Measurements from ENCODE around the gene ATP10A. TPM values are rescaled to one million over a fixed set of nuclear protein-coding genes. Genes with fewer than 3 reads are reported as not detected.

ATP10A gene
- total RNA-seq, 3 donors from 2014 or later: 6.4 to 17.4 (median 7.2) TPM

DNA sequence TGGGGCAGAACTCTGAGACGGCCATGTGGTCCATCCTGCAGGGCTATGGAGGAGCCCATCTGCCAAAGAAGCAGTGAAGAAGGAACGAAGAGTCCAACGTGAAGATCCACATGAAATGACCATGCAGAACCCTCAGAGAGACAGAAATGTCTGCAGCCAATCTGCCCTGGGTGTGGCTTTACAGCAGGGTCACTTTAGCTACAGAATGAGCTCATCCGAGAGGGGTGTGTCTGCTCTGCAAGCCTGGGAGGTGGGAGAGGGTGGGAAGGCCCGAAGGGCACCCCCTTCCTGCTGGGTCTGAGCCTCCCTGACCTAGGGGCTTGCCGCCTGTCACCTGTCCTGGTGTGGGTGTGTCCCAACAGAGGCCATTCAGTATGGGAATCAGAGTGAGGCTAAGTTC lies 176.3 kb downstream of the ATP10A start:
- peak in 1 of 2 donors; percentile 25 for DNase-seq (ENCODE audit: low spot score in 2 of 2)
- intact Hi-C loops (cut with DNase I; ENCODE audit: low total_unique reads): no loop called here
- TF ChIP-seq POLR2A (IDR thresholded peaks at IDR 0.05): no peak

DNA sequence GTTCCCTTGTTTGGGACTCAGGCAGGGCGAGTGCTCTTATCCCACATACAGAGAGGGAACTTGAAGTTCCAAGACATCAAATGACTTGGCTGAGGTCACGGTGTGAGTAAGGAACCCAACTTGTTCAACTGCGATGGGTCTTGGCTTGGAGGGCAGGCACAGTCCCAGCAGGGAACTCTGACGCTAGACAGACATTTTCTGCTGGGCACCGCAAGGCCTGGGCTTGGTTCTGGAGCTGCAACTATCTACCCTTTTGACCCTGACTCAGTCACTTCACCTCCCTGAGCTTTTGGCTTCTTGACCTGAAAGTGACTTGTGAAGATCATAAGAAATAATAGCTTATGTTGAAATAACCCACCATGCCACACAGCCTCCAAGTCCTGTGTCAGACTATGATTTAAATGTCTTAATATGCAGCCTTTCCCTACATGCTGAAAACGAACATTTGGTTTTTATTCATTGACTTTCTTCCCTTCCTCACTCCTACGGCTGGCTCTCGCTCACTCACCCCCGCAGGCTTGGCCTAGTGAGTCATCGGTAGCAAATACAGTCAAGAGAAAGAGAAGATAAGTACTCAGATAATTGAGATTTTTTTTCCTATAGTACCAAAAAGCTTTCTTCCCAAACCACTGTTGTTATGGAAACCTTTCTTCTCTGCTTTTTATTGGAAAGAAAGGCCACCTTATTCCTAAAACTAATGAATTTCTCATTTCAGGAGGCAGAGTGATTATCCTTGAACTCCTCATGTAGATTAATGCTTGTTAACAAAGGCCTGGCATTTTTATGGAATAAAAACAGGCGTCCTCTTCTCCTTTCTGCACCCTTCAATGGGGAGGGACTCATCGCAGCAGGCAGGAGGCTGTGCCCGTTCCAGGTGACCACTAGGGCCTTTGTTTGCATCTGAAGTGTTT lies 178.4 kb downstream of the ATP10A start:
- peak overlapping the region; percentile 45 to 69 for H3K27ac ChIP-seq
- H3K4me3 ChIP-seq: no peak overlapping the region
- H3K27me3 ChIP-seq: no peaks in the 10 kb centered on the region
- no peaks in the 10 kb centered on the region for H3K9me3 ChIP-seq
- H3K36me3 ChIP-seq: no peaks in the 10 kb centered on the region
- intact Hi-C loops (cut with DNase I; ENCODE audit: low total_unique reads): no loop called here
- H3K4me1 ChIP-seq: no peaks in the 10 kb centered on the region
- TF ChIP-seq, protein P1, sequence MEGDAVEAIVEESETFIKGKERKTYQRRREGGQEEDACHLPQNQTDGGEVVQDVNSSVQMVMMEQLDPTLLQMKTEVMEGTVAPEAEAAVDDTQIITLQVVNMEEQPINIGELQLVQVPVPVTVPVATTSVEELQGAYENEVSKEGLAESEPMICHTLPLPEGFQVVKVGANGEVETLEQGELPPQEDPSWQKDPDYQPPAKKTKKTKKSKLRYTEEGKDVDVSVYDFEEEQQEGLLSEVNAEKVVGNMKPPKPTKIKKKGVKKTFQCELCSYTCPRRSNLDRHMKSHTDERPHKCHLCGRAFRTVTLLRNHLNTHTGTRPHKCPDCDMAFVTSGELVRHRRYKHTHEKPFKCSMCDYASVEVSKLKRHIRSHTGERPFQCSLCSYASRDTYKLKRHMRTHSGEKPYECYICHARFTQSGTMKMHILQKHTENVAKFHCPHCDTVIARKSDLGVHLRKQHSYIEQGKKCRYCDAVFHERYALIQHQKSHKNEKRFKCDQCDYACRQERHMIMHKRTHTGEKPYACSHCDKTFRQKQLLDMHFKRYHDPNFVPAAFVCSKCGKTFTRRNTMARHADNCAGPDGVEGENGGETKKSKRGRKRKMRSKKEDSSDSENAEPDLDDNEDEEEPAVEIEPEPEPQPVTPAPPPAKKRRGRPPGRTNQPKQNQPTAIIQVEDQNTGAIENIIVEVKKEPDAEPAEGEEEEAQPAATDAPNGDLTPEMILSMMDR (IDR thresholded peaks at IDR 0.05): no peak
- TF ChIP-seq POLR2AphosphoS5 (IDR thresholded peaks at IDR 0.05): peak in 2 of 3 donors; percentile 23 to 88
- no peak for DNase-seq (ENCODE audit: low spot score in 2 of 2)

More for the DNA sequence above, 176.3 kb downstream of the ATP10A start:
- H3K27me3 ChIP-seq: no peaks in the 10 kb centered on the region
- no peaks in the 10 kb centered on the region for H3K9me3 ChIP-seq
- H3K4me3 ChIP-seq: no peak overlapping the region
- no peaks in the 10 kb centered on the region for H3K36me3 ChIP-seq
- no peak overlapping the region for H3K27ac ChIP-seq
- H3K4me1 ChIP-seq: no peaks in the 10 kb centered on the region

DNA sequence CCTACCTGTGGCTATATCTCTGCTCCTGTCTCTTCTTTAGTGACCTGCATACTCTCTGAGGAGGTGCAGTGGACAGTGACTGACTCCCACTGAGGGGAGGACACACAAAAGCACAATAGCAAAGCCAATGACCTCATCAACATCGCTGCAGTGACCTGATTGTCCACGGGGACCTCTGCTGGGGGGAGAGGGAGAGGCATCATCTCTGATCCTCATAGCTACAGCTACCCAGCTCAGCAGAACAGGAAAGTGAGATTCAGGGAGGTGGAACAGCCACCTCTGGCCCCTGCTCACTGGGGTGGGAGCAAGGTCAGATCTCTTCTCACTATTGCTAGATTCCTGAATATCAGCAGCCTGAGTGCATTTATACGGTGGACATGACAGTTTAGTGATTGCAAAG lies 179.2 kb downstream of the ATP10A start:
- no peak for DNase-seq (ENCODE audit: low spot score in 2 of 2)
- H3K4me1 ChIP-seq: no peaks in the 10 kb centered on the region
- no peak overlapping the region for H3K4me3 ChIP-seq
- H3K27ac ChIP-seq: peak overlapping the region in 1 of 2 donors; percentile 69
- TF ChIP-seq POLR2AphosphoS5 (IDR thresholded peaks at IDR 0.05): no peak
- TF ChIP-seq POLR2A (IDR thresholded peaks at IDR 0.05): no peak
- TF ChIP-seq, protein P1 (IDR thresholded peaks at IDR 0.05): no peak
- H3K9me3 ChIP-seq: no peaks in the 10 kb centered on the region
- intact Hi-C loops (cut with DNase I; ENCODE audit: low total_unique reads): no loop called here
- H3K36me3 ChIP-seq: no peaks in the 10 kb centered on the region
- H3K27me3 ChIP-seq: no peaks in the 10 kb centered on the region

DNA sequence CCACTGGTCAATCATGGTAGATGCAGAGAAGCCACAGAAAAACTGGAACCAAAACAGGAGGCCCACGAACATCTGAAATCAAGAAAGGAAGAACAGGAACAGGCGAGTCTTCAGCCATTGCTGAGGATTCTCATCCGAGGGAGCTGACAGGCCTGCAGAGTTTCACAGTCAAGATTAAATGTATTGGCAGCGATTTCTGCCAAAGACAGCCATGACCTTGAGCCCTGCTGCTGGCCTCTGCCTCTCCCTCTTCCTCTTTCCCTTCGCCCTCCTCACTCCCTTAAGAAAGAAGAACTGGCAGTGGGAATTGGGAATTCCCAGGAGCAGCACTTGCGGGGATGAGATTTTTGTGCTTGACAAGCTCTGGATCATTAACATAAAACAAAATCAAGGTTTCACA lies 179.7 kb downstream of the ATP10A start:
- no peaks in the 10 kb centered on the region for H3K36me3 ChIP-seq
- intact Hi-C loops (cut with DNase I; ENCODE audit: low total_unique reads): no loop called here
- H3K4me3 ChIP-seq: no peak overlapping the region
- DNase-seq (ENCODE audit: low spot score in 2 of 2): no peak
- H3K9me3 ChIP-seq: no peaks in the 10 kb centered on the region
- H3K27ac ChIP-seq: no peak overlapping the region
- TF ChIP-seq, protein P1 (IDR thresholded peaks at IDR 0.05): no peak
- TF ChIP-seq POLR2A (IDR thresholded peaks at IDR 0.05) (no peak), POLR2AphosphoS5 (IDR thresholded peaks at IDR 0.05) (no peak)
- no peaks in the 10 kb centered on the region for H3K4me1 ChIP-seq
- H3K27me3 ChIP-seq: no peaks in the 10 kb centered on the region

DNA sequence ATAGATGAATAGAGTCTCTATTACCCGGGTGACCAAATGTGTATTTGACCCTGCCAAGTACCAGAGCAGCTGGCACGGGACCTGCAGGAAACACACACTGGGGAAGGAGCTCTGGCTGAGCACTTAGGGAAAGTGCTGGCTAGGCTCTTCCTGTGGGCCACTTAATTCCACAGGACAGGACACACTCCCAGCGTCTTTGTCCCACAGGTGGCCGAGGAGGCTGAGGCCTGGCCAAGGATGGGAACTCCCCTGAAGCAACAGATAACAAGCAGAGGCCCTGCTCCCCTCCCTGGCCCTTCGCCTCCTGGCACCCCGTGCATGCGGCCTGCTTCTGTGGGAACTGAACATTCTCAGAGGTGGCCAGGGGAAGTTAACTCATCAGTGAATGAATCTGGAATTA lies 180.8 kb downstream of the ATP10A start:
- no peaks in the 10 kb centered on the region for H3K36me3 ChIP-seq
- TF ChIP-seq, protein P1 (IDR thresholded peaks at IDR 0.05): no peak
- no peak for TF ChIP-seq POLR2A (IDR thresholded peaks at IDR 0.05)
- no peak for TF ChIP-seq POLR2AphosphoS5 (IDR thresholded peaks at IDR 0.05)
- no peaks in the 10 kb centered on the region for H3K4me1 ChIP-seq
- peak in 1 of 2 donors; percentile 65 for DNase-seq (ENCODE audit: low spot score in 2 of 2)
- intact Hi-C loops (cut with DNase I; ENCODE audit: low total_unique reads): no loop called here
- no peaks in the 10 kb centered on the region for H3K9me3 ChIP-seq
- H3K4me3 ChIP-seq: no peak overlapping the region
- H3K27ac ChIP-seq: peak overlapping the region in 1 of 2 donors; percentile 25
- no peaks in the 10 kb centered on the region for H3K27me3 ChIP-seq
